Esophagus squamous epithelium (tissue), 5 donors: ENCODE results near the gene DCPS. TPM values are rescaled to one million over a fixed set of nuclear protein-coding genes. Genes with fewer than 3 reads are reported as not detected.
"Not testable (repeated sequence)": the region's sequence is repeated elsewhere in the genome, so short reads cannot be mapped to it uniquely, and the experiment has no call there.

ENCODE experiments used
- DNase-seq: peaks from one replicate; lab custom pipeline; 2025; lab: John Stamatoyannopoulos, UW
- H3K27ac ChIP-seq, 4 donors: fragments of 200-600 bp; sonication (generic); one replicate each; pipeline ENCODE4 v1.5.1; 2016 to 2019; ENCODE audit warnings: mild to moderate bottlenecking in 1 of 4
- H3K27me3 ChIP-seq, 4 donors: fragments of 200-600 bp; sonication (generic); 1 replicate in 3 of 4; 2 replicates in 1 of 4; pipeline versions ENCODE4 v1.5.1 to v1.6.0; 2017 to 2021; ENCODE audit warnings: antibody characterized with exemption in 1 of 4
- H3K36me3 ChIP-seq, 3 donors: fragments of 200-600 bp; sonication (generic); one replicate each; pipeline ENCODE4 v1.5.1; 2016 to 2019
- H3K4me1 ChIP-seq, 3 donors: fragments of 200-600 bp; sonication (generic); one replicate each; pipeline ENCODE4 v1.5.1; 2017 to 2019
- H3K4me3 ChIP-seq, 4 donors: fragments of 200-600 bp; sonication (generic); 1 replicate in 3 of 4; 2 replicates in 1 of 4; pipeline ENCODE4 v1.5.1; 2016 to 2019; ENCODE audit warnings: mild to moderate bottlenecking in 2 of 4, moderate library complexity in 1 of 4
- H3K9me3 ChIP-seq, 3 donors: fragments of 200-600 bp; sonication (generic); one replicate each; pipeline ENCODE4 v1.5.1; 2016 to 2019
- CTCF ChIP-seq, 6 experiments: fragments of 450-650 bp in 4 of 6; fragments of 200-600 bp in 2 of 6; sonication (generic) in 2 of 6; IDR thresholded peaks; one replicate each; pipeline ENCODE4 v1.5.1; 2016 to 2019; ENCODE audit warnings: antibody characterized with exemption in 6 of 6, mild to moderate bottlenecking in 4 of 6, moderate library complexity in 4 of 6
- POLR2A ChIP-seq, 4 donors: fragments of 450-650 bp; IDR thresholded peaks; one replicate each; pipeline ENCODE4 v1.6.1; 2017; ENCODE audit warnings: antibody characterized with exemption in 4 of 4, mild to moderate bottlenecking in 4 of 4, moderate library complexity in 3 of 4
- WGBS, 2 donors: methylation state at CpG; one replicate each; pipeline ENCODE4 v1.1.5; 2018; 5-methylcytosine and 5-hydroxymethylcytosine counted together
- intact Hi-C: fragments of 100-400 bp; cut with DNase I; formaldehyde crosslinking; loops from one replicate; pipeline ENCODE4 v1.15.0; 2022
- total RNA-seq, 4 donors: library from RNA; depleted of rRNA; stranded (reverse); fragments of >200 nt; gene quantifications; one replicate each; pipeline ENCODE4 v1.1.0, GENCODE V29; 2016
- donor health status: DM: yes; HTN: yes; CAD: no.

The DCPS gene
- total RNA-seq, 4 donors from 2014 or later = 12.0 to 25.7 (median 14.9) TPM

GRCh38 chr11:126370016-126370415 lies 66.2 kb downstream of the DCPS start:
- WGBS, 2 donors = 66 to 74% methylated on average over 3 of the region's 3 CpGs
- peaks cover 9 to 55% (median 23%) of the 10 kb centered on the region in 3 donors for H3K4me1 ChIP-seq
- TF ChIP-seq CTCF (IDR thresholded peaks at IDR 0.05) (no peak), POLR2A (IDR thresholded peaks at IDR 0.05) (no peak)

GRCh38 chr11:126371595-126371994 lies 67.7 kb downstream of the DCPS start:
- H3K4me1 ChIP-seq = peaks cover 2 to 51% (median 11%) of the 10 kb centered on the region in 3 donors
- no peaks in the 10 kb centered on the region for H3K36me3 ChIP-seq
- no peak overlapping the region for H3K4me3 ChIP-seq
- no peaks in the 10 kb centered on the region for H3K9me3 ChIP-seq
- TF ChIP-seq CTCF (IDR thresholded peaks at IDR 0.05) (no peak), POLR2A (IDR thresholded peaks at IDR 0.05) (no peak)
- H3K27me3 ChIP-seq = no peaks in the 10 kb centered on the region
- WGBS, 2 donors = 89 to 92% methylated on average over 7 of the region's 7 CpGs
- no peak for DNase-seq
- intact Hi-C loops = no loop called here
- H3K27ac ChIP-seq = no peak overlapping the region

More at GRCh38 chr11:126370016-126370415, 66.2 kb downstream of the DCPS start:
- no peak overlapping the region for H3K27ac ChIP-seq
- no peaks in the 10 kb centered on the region for H3K36me3 ChIP-seq
- intact Hi-C loops = no loop called here
- no peaks in the 10 kb centered on the region for H3K9me3 ChIP-seq
- DNase-seq = no peak
- no peaks in the 10 kb centered on the region for H3K27me3 ChIP-seq
- no peak overlapping the region for H3K4me3 ChIP-seq

GRCh38 chr11:126373389-126374066 lies 69.7 kb downstream of the DCPS start:
- H3K36me3 ChIP-seq, intact Hi-C loops, H3K4me3 ChIP-seq, DNase-seq, H3K9me3 ChIP-seq, H3K27me3 ChIP-seq: not testable (repeated sequence)
- WGBS, 2 donors = 28 to 32% methylated on average over 4 to 10 of the region's 12 CpGs
- Histone ChIP-seq H3K27ac (peak overlapping the region in 1 of 4 donors; percentile 36), H3K4me1 (peaks cover 0 to 35% (median 8%) of the 10 kb centered on the region in 3 donors)

- DNase-seq = not testable (repeated sequence)
These were observed 70.9 kb downstream of the DCPS start for GRCh38 chr11:126374562-126375300.

GRCh38 chr11:126375726-126376125 lies 71.9 kb downstream of the DCPS start:
- intact Hi-C loops = no loop called here
- H3K9me3 ChIP-seq = no peaks in the 10 kb centered on the region
- H3K4me1 ChIP-seq = peaks cover 0 to 28% (median 4%) of the 10 kb centered on the region in 3 donors
- no peak for DNase-seq
- no peak overlapping the region for H3K27ac ChIP-seq
- no peak overlapping the region for H3K4me3 ChIP-seq
- H3K27me3 ChIP-seq = no peaks in the 10 kb centered on the region
- TF ChIP-seq POLR2A (IDR thresholded peaks at IDR 0.05) (no peak), CTCF (IDR thresholded peaks at IDR 0.05) (no peak)
- WGBS, 2 donors = 37 to 44% methylated on average over 7 of the region's 7 CpGs
- H3K36me3 ChIP-seq = no peaks in the 10 kb centered on the region

More at GRCh38 chr11:126374562-126375300, 70.9 kb downstream of the DCPS start:
- H3K27ac ChIP-seq, H3K4me3 ChIP-seq, intact Hi-C loops, H3K36me3 ChIP-seq, H3K9me3 ChIP-seq, H3K27me3 ChIP-seq: not testable (repeated sequence)
- WGBS, 2 donors = 89% methylated on average over 11 to 17 of the region's 28 CpGs
- H3K4me1 ChIP-seq = peaks cover 0 to 28% (median 4%) of the 10 kb centered on the region in 3 donors

- Histone ChIP-seq H3K27me3 (no peaks in the 10 kb centered on the region), H3K4me1 (peaks cover 10 to 32% (median 12%) of the 10 kb centered on the region in 3 donors), H3K4me3 (no peak overlapping the region), H3K27ac (no peak overlapping the region), H3K9me3 (no peaks in the 10 kb centered on the region), H3K36me3 (no peaks in the 10 kb centered on the region)
- no peak for TF ChIP-seq CTCF (IDR thresholded peaks at IDR 0.05)
- no peak for TF ChIP-seq POLR2A (IDR thresholded peaks at IDR 0.05)
- WGBS, 2 donors = 65 to 85% methylated on average over 4 of the region's 4 CpGs
- intact Hi-C loops = no loop called here
- DNase-seq = no peak
These were observed 74.9 kb downstream of the DCPS start for GRCh38 chr11:126378763-126379162.
